Prostate gland (tissue), 2 donors: ENCODE results near the gene ATP2A2.
A peak's percentile ranks its signal among the peaks of the same experiment; 100 is the strongest.

Experiments used
- POLR2A ChIP-seq: fragments of 450-650 bp; IDR thresholded peaks from one replicate; pipeline ENCODE4 v1.6.1; 2016; ENCODE audit warnings: antibody characterized with exemption, mild to moderate bottlenecking
- POLR2AphosphoS5 ChIP-seq: sonication (generic); formaldehyde crosslinking; IDR thresholded peaks from one replicate; pipeline ENCODE4 v1.6.1; 2017; ENCODE audit warnings: antibody characterized with exemption
- TF ChIP-seq, protein P1 (sequence below), 4 experiments: fragments of 200-600 bp in 2 of 4; fragments of 450-650 bp in 2 of 4; sonication (generic) in 2 of 4; IDR thresholded peaks; 1 replicate in 3 of 4; 2 replicates in 1 of 4; pipeline ENCODE4 v1.5.1; 2016 to 2019; ENCODE audit warnings: antibody characterized with exemption in 4 of 4, mild to moderate bottlenecking in 2 of 4, moderate library complexity in 2 of 4

DNA sequence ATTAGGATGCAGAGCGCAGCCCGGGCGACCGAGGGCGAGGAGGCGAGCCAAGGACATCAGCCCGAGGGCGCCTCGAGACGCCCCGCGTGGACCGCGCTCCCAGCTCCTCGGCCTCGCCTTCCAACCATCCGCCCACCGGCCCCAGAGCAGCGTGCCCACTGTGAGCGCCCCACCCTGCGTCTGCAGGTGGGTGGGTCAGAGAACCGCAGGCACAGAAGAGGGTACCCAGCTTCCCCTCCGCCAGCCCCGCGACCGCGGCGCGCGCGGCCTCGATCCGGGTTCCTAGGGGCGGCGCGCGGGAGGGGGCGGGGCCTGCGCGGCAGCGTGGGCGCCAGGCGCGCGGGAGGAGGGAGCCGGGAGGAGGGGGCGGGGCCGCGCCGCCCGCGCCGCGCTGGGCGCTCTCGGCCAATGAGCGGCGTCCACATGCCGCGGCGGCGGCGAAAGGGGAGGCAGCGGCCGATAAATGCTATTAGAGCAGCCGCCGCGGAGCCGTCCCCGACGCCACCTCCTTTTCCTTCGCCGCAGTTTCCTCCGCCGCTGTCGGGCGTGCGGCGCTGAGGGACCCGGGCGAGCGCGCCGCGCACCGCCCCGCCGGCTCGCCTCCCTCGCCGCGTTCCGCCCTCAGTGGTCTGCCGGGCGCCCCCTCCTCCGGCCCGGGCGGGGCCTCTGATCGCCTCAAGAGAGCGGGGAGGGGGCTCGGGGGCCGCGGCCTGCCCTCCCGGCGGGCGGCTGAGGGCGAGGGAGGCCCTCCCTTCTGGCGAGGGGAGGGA, at the start of gene ATP2A2:
- TF ChIP-seq, protein P1, sequence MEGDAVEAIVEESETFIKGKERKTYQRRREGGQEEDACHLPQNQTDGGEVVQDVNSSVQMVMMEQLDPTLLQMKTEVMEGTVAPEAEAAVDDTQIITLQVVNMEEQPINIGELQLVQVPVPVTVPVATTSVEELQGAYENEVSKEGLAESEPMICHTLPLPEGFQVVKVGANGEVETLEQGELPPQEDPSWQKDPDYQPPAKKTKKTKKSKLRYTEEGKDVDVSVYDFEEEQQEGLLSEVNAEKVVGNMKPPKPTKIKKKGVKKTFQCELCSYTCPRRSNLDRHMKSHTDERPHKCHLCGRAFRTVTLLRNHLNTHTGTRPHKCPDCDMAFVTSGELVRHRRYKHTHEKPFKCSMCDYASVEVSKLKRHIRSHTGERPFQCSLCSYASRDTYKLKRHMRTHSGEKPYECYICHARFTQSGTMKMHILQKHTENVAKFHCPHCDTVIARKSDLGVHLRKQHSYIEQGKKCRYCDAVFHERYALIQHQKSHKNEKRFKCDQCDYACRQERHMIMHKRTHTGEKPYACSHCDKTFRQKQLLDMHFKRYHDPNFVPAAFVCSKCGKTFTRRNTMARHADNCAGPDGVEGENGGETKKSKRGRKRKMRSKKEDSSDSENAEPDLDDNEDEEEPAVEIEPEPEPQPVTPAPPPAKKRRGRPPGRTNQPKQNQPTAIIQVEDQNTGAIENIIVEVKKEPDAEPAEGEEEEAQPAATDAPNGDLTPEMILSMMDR (IDR thresholded peaks at IDR 0.05): peak in 1 of 4 experiments; percentile 8
- TF ChIP-seq POLR2A (peak; percentile 94), POLR2AphosphoS5 (peak; percentile 69)
